Thyroid gland (tissue), 4 donors: ENCODE measurements around the gene B3GALT6.

Experiments
- CTCF ChIP-seq, 6 experiments: fragments of 200-600 bp in 3 of 6; fragments of 450-650 bp in 3 of 6; sonication (generic) in 3 of 6; IDR thresholded peaks; one replicate each; pipeline ENCODE4 v1.5.1; 2016 to 2019; ENCODE audit warnings: antibody characterized with exemption in 6 of 6, mild to moderate bottlenecking in 2 of 6, inconsistent platforms in 1 of 6, moderate library complexity in 1 of 6
- POLR2A ChIP-seq, 2 donors: fragments of 450-650 bp; IDR thresholded peaks; one replicate each; pipeline ENCODE4 v1.6.1; 2017; ENCODE audit warnings: antibody characterized with exemption in 2 of 2, mild to moderate bottlenecking in 2 of 2, moderate library complexity in 1 of 2

- no peak for TF ChIP-seq CTCF (IDR thresholded peaks at IDR 0.05)
- no peak for TF ChIP-seq POLR2A (IDR thresholded peaks at IDR 0.05)
These were observed 1.2 kb upstream of the B3GALT6 start for GRCh38 chr1:1230656-1231399.
